Loucy (cell line): ENCODE data around the gene SKI.

Experiments
- H2AFZ ChIP-seq: fragments of 200-600 bp; sonication (generic); 2 replicates; pipeline ENCODE4 v1.6.0; 2016; ENCODE audit warnings: antibody characterized with exemption, mild to moderate bottlenecking, low read length, moderate library complexity
- H3F3A ChIP-seq: fragments of 200-600 bp; 2 replicates; pipeline ENCODE4 v1.6.0; 2016; ENCODE audit warnings: antibody characterized with exemption, low read depth, mild to moderate bottlenecking
- H3K27me3 ChIP-seq: fragments of 200-600 bp; sonication (generic); 2 replicates; pipeline ENCODE4 v1.6.1; 2014; ENCODE audit warnings: low read length, mild to moderate bottlenecking; ENCODE audit not compliant: insufficient read depth, poor library complexity, severe bottlenecking
- H3K36me3 ChIP-seq: fragments of 200-600 bp; sonication (generic); 2 replicates; pipeline ENCODE4 v1.6.1; 2016; ENCODE audit warnings: low read length; ENCODE audit not compliant: insufficient read depth
- H3K4me1 ChIP-seq: fragments of 200-600 bp; sonication (generic); 2 replicates; pipeline ENCODE4 v1.5.1; 2014; ENCODE audit warnings: low read length, mild to moderate bottlenecking; ENCODE audit not compliant: insufficient read depth, poor library complexity, severe bottlenecking
- H3K4me2 ChIP-seq: fragments of 200-600 bp; sonication (generic); 2 replicates; pipeline ENCODE4 v1.6.0; 2014; ENCODE audit warnings: antibody characterized with exemption, low read length, low read depth, mild to moderate bottlenecking; ENCODE audit not compliant: poor library complexity, severe bottlenecking
- H3K4me3 ChIP-seq: fragments of 200-600 bp; sonication (generic); 2 replicates; pipeline ENCODE4 v1.5.1; 2014; ENCODE audit warnings: low read length, mild to moderate bottlenecking, mixed read lengths; ENCODE audit not compliant: poor library complexity, severe bottlenecking
- H3K79me2 ChIP-seq: fragments of 200-600 bp; sonication (generic); 2 replicates; pipeline ENCODE4 v1.6.1; 2014; ENCODE audit warnings: low read length; ENCODE audit not compliant: insufficient read depth
- H3K9ac ChIP-seq: fragments of 200-600 bp; sonication (generic); 2 replicates; pipeline ENCODE4 v1.6.0; 2014; ENCODE audit warnings: mild to moderate bottlenecking, low read depth, low read length, moderate library complexity; ENCODE audit not compliant: poor library complexity, severe bottlenecking
- H3K9me2 ChIP-seq: fragments of 200-600 bp; sonication (generic); replicated peaks from 2 replicates; pipeline ENCODE4 v1.6.1; 2016; ENCODE audit warnings: low read depth, low read length, mixed read lengths
- H3K9me3 ChIP-seq: fragments of 200-600 bp; sonication (generic); 2 replicates; pipeline ENCODE4 v1.6.1; 2014; ENCODE audit warnings: mild to moderate bottlenecking, antibody characterized with exemption, low read length, low read depth; ENCODE audit not compliant: insufficient read depth
- H4K20me1 ChIP-seq: fragments of 200-600 bp; sonication (generic); 2 replicates; pipeline ENCODE4 v1.6.0; 2014; ENCODE audit warnings: antibody characterized with exemption, low read length, mild to moderate bottlenecking; ENCODE audit not compliant: insufficient read depth, poor library complexity, severe bottlenecking
- EZH2phosphoT487 ChIP-seq: fragments of 200-600 bp; IDR thresholded peaks from 2 replicates; pipeline ENCODE4 v1.6.1; 2018; ENCODE audit warnings: antibody characterized with exemption, mild to moderate bottlenecking, moderate library complexity, borderline replicate concordance
- TF ChIP-seq, protein P1 (sequence below): fragments of 200-600 bp; sonication (generic); conservative IDR thresholded peaks from 2 replicates; pipeline ENCODE4 v1.5.1; 2014; ENCODE audit warnings: mild to moderate bottlenecking, antibody characterized with exemption, low read length

SKI gene

DNA sequence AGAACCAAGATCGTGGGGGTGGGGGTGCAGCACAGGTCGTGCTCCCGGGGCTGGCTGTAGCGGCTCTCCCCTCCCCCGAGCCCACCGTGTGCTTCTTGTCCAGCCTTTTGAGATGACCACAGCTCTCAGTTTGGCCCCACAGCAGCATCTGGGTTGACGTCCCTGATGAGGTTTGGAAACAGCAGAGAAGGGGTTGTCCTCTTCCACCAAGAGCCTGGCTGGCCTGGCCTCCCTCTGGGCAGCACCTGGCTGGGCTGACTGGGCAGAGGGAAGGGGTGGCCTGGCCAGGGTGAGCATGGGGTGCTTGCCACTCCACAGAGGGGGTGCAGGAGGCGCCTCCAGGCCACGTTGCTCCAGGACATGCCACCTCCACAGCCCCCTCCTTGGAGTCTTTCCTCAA is 61.5 kb downstream of the SKI start:
- TF ChIP-seq, protein P1, sequence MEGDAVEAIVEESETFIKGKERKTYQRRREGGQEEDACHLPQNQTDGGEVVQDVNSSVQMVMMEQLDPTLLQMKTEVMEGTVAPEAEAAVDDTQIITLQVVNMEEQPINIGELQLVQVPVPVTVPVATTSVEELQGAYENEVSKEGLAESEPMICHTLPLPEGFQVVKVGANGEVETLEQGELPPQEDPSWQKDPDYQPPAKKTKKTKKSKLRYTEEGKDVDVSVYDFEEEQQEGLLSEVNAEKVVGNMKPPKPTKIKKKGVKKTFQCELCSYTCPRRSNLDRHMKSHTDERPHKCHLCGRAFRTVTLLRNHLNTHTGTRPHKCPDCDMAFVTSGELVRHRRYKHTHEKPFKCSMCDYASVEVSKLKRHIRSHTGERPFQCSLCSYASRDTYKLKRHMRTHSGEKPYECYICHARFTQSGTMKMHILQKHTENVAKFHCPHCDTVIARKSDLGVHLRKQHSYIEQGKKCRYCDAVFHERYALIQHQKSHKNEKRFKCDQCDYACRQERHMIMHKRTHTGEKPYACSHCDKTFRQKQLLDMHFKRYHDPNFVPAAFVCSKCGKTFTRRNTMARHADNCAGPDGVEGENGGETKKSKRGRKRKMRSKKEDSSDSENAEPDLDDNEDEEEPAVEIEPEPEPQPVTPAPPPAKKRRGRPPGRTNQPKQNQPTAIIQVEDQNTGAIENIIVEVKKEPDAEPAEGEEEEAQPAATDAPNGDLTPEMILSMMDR = no peak
- no peak for TF ChIP-seq EZH2phosphoT487
- no peaks in the 10 kb centered on the region for H3K9me3 ChIP-seq
- H3K36me3 ChIP-seq = no peaks in the 10 kb centered on the region
- H3K4me3 ChIP-seq = no peak overlapping the region
- peaks cover 40% of the 10 kb centered on the region for H4K20me1 ChIP-seq
- H3K9ac ChIP-seq = no peak overlapping the region
- H2AFZ ChIP-seq = no peak overlapping the region
- H3K9me2 ChIP-seq = no peaks in the 10 kb centered on the region
- no peaks in the 10 kb centered on the region for H3K27me3 ChIP-seq
- peaks cover 68% of the 10 kb centered on the region for H3K79me2 ChIP-seq
- H3K4me2 ChIP-seq = peak overlapping the region; percentile 86
- no peaks in the 10 kb centered on the region for H3F3A ChIP-seq
- H3K4me1 ChIP-seq = peaks cover 46% of the 10 kb centered on the region

DNA sequence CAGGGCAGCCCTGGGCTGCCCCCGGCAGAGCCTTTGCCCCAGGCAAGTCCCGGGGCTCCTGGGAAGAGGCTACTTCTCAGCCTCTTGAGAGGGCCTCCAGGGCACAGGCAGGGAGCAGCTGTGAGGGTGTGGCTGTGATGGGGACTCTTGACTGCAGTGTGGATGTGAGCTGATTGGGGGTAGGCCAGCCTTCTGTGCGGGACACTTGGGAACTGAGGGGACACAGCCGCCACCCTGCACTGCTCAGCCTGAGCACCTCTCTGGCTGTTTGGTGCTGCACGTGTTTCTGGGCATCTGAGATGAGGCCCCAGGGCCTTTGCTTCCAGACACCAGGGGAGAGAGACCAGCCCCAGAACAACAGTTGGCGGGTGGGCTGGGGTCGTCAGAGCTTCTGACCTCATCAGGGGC is 62.1 kb downstream of the SKI start:
- H3F3A ChIP-seq = no peaks in the 10 kb centered on the region
- H3K4me2 ChIP-seq = peak overlapping the region; percentile 86
- H3K36me3 ChIP-seq = no peaks in the 10 kb centered on the region
- H2AFZ ChIP-seq = no peak overlapping the region
- no peaks in the 10 kb centered on the region for H3K9me2 ChIP-seq
- H3K9ac ChIP-seq = peak overlapping the region; percentile 42
- H3K4me3 ChIP-seq = peak overlapping the region; percentile 59
- no peaks in the 10 kb centered on the region for H3K9me3 ChIP-seq
- TF ChIP-seq, protein P1 = no peak
- no peak for TF ChIP-seq EZH2phosphoT487
- H4K20me1 ChIP-seq = peaks cover 40% of the 10 kb centered on the region
- peaks cover 71% of the 10 kb centered on the region for H3K79me2 ChIP-seq
- H3K27me3 ChIP-seq = no peaks in the 10 kb centered on the region
- peaks cover 50% of the 10 kb centered on the region for H3K4me1 ChIP-seq

DNA sequence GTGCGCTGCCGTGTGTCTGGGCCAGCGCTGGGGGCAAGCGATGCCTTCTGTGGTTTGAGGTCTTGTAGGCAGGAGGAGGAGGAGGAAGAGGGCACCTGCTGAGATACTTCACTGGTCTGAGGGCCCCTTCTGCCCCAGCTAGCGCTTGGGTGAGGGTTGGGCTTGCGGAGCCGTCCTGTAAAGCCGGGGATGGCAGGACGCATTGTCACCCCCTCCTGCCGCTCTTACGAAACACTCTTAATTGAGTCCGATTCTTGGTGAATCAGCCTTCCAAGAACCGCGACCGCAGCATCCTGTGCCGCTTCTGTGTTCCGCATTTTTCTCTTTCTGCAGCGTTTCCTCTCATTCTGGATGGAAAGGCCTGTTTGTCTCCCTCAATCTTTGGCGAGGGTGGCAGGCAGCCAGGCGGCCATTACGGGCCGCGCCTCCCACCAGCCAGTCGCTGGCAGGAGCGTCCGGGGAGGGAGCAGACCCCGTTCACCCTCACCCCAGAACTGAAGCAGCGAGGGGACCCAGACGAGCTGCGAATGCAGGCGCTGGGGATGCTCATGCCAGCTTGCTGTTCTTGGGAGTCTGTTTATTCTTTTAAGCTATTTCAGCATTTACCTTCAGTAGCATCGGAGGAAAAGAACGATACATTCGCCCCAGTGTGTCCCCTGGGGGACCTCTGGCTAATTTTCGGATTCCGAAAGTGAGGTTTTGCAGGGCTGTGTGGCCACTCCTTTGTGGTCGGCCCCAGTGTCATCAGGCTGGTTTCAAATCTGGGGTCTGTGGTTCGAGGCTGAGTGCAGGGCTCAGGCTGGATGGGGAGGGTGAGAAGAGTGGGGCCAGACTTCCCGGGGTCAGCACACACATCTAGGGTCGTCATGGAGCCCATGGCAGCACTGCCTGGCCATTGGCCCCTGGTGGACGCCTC is 62.7 kb downstream of the SKI start:
- no peak for TF ChIP-seq EZH2phosphoT487
- TF ChIP-seq, protein P1 = no peak
- Histone ChIP-seq H4K20me1 (peaks cover 40% of the 10 kb centered on the region), H3K27me3 (no peaks in the 10 kb centered on the region), H3K9ac (peak overlapping the region; percentile 54), H3K4me1 (peaks cover 50% of the 10 kb centered on the region), H3K79me2 (peaks cover 78% of the 10 kb centered on the region), H3K4me2 (peak overlapping the region; percentile 86), H3K9me3 (no peaks in the 10 kb centered on the region), H2AFZ (no peak overlapping the region), H3K4me3 (peak overlapping the region; percentile 59), H3F3A (no peaks in the 10 kb centered on the region), H3K36me3 (no peaks in the 10 kb centered on the region), H3K9me2 (no peaks in the 10 kb centered on the region)
